GM18508 (cell line): ENCODE results near the gene XPC.

ENCODE experiments used
- ATAC-seq: cut with Tn5 transposase; IDR thresholded peaks from one replicate; pipeline ENCODE4 v1.9.1; 2021; ENCODE audit warnings: moderate number of reproducible peaks; ENCODE audit not compliant: insufficient read depth, unreplicated experiment

XPC gene

GRCh38 chr3:14175383-14176037, 2.9 kb downstream of the XPC start:
- ATAC-seq: no peak

- no peak for ATAC-seq
Observed at GRCh38 chr3:14174483-14174882, 3.9 kb downstream of the XPC start.

DNA sequence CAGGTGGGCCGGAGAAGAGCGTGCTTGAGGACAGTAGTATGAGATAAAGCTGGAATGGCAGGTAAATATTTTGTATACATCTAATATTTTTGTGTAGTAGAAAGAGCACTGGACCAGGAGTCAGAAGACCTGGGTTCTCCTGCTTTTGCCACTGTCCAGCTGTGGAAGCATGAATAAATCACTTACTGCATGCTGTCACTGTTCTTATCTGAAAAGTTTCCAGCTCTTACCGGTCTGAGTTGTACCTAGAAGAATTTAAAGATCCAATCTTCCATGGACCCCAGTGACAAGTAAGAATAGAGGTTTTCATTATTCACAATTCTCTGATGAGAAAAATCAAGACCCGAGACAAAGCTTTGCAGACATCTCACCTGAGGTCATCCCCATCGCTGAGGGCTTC, 5.9 kb downstream of the XPC start:
- no peak for ATAC-seq

- no peak for ATAC-seq
Observed at GRCh38 chr3:14170531-14171159, 7.8 kb downstream of the XPC start.

- no peak for ATAC-seq
Observed at GRCh38 chr3:14169871-14170270, 8.5 kb downstream of the XPC start.

GRCh38 chr3:14169435-14169834, 9.0 kb downstream of the XPC start:
- no peak for ATAC-seq

DNA sequence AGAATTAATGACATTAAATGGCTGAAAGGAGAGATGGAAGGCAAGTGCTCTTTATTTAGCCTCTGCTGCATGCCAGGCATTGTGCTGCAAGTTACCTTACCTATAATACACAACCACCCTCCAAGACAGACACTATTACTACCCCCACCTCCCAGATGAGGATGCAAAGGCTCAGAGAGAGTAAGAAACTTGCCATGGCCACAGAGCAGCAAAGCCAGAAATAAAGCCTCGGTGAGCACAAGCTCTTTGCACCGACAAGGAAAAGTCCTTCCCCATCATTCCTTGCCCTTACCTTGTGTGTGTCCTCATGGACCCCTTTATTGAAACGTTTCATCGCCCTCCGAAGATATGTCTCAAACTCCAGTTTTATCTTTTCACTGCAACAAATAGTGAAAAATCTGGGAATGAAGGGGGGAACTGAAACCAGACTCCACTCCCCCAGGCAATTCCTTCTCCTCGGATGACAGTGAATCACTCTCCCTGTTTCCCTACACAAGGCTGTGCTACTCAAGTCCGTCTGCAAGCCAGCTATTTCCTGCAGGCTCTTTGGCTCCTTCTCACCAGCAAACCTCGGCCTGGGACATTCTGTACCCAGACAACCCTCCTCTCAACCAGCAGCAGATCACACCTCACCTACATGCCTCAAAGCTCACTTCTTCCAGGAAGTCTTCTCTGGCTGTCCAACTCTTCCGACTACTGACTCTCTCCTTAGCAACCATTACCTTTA, 11.4 kb downstream of the XPC start:
- no peak for ATAC-seq

- no peak for ATAC-seq
Observed at GRCh38 chr3:14162178-14162577, 16.2 kb downstream of the XPC start.

- ATAC-seq: no peak
Observed at GRCh38 chr3:14161282-14161681, 17.1 kb downstream of the XPC start.

DNA sequence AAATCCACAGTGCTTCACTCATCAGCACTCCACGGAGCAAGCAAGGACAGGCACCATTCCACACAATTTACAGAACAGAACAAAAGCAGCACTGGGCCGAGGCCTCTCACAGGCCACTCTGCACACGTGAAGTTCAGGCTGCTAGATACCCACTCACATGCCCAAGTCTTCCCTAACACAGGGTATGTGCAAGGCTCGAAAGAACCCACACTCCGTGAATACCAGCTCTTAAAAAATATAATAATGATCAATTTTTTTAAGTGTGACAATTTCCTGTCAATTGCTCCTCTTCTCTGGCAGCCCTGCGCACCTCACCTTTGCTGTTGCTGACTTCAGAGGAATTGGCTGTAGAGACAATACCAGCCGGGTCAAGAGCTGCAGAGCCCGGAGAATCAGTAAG, 19.0 kb downstream of the XPC start:
- ATAC-seq: no peak

GRCh38 chr3:14158370-14158769, 20.0 kb downstream of the XPC start:
- ATAC-seq: no peak

GRCh38 chr3:14157951-14158350, 20.4 kb downstream of the XPC start:
- no peak for ATAC-seq

GRCh38 chr3:14156843-14157561, 21.4 kb downstream of the XPC start:
- no peak for ATAC-seq

DNA sequence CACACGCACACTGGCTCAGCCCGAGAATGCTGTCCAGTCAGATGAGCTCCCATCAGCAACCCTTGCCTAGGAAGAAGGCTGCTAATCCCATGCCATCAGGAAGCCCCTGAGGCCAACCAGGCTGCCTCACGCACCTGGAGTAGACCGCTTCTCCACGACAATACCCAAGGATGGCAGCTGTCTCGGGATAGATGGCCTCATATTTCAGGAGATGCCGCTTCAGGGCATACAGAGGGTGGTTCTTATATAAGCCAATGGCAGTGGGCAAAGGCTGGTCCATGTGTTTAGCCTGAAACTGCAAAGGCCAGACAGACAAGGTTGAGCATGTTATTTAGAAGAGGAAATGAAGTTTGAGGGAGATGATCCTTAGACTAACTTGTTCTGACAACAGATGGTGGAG, 22.2 kb downstream of the XPC start:
- no peak for ATAC-seq

DNA sequence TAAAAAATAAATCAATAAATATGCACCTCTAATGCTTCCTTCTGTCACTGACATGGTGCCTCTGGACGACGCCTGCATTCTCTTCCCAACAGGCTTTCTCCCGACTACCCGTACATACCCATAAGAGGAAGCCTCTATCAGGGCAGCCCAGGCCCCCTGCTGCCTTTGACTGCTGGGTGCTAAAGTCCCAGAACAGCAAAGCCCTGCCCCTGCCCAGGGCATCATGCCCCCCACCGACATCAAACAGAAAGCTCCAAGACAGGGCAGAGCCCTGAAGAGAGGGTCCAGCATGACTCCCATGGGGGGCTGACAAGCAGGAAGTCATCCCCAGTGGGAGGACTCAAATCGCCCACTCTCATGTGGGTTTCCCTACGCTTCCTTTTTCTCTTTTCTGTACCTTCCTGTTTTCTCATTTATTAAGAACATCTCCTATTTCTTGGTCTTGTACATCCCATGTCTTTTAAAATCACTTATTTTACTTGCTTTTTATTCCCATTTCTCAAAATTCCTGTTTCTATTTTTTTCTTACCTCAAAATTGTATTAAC, 23.4 kb downstream of the XPC start:
- no peak for ATAC-seq

- ATAC-seq: no peak
Observed at GRCh38 chr3:14154276-14154675, 24.1 kb downstream of the XPC start.

- no peak for ATAC-seq
Observed at GRCh38 chr3:14153663-14154062, 24.7 kb downstream of the XPC start.

DNA sequence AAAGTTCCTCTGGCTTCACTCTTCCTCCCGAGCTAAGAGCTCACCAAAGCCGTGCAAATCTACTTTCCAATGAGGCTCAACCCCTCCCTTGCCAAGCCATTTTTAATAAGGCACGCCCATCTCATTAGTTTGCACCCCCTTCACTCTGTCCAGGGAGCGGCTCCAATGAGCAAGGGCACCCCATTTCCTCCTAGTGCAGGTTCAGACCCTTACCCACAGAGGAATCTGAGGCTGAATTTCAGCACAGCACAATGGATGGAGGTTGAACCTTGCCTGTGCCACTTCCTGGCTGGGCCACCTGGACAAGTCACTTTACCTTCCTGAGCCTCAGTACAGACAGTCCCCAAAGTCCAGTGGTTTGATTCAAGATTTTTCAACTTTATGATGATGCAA, 25.4 kb downstream of the XPC start:
- no peak for ATAC-seq

DNA sequence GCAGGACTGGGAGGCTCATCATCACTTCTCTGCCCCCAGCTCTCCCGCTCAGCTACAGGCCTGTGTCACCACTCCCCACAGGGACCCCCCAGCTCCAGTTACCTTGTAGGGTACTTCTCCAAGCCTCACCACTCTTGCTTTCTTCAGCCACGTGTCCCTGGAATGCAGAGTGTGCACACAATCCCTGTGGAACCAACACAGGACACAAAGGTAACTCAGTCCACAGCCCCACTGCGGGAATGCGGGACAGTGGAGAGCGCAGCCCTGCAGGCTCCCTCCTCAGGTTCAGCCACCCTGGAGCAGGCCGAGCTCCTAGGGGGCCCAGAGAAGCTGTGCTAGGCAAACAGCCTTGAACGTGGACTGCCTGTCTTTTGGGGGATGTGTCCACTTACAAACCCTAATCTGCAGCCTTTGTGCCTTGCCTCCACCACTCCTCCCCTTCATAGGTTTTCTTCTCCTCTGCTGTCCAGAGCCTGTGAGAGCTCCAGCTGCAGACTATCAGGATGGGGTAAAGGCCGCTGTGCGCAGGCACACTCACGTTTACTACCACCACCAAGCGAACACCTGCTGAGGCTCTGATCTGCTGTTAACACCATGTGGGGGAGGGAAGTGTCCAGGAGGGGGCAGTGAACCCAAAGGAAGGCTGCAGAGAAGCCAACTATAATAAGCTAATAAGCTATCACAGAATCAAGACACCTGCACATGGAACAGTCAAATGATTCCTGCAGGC, 26.0 kb downstream of the XPC start:
- no peak for ATAC-seq

DNA sequence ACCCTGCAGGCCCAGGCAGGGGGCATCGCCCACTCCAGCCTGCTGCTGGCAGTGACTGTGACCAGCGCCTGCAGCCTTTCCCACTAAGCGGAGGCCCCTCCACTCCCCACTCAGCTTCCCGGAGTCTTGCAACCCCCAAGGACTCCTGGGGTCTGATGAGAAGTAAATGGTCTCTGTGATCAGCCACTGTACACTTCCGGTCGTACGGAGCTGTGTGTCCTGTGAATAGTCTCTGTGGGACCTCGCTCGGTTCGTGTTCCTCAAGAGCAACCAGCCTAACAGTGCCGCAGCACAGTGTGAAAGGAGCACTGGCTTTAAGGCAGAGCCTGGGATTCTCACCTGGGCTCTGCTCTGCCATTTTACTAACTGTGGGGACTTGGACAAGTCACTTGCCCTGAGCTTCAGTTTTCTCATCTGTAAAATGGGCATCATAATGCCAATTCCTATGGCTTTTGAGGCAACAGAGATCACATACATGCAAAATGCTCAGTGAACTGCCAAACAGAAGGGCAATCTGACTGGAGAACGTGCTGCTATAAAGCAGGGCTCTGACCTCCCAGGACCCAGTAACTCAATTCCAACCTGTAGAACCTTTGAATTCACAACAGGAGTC, 26.8 kb downstream of the XPC start:
- ATAC-seq: no peak
